DND-41 (cell line): ENCODE measurements around the gene CCNL1.

Experiments
- CTCF ChIP-seq: IDR thresholded peaks from 2 replicates; pipeline ENCODE4 v1.5.1; 2012; ENCODE audit warnings: borderline replicate concordance, low read length, moderate library complexity, mild to moderate bottlenecking; ENCODE audit not compliant: poor library complexity, severe bottlenecking; ENCODE audit errors: extremely low read depth
- EZH2 ChIP-seq: IDR thresholded peaks from 3 replicates; pipeline ENCODE4 v1.6.1; 2012; ENCODE audit warnings: borderline replicate concordance, low read depth, mild to moderate bottlenecking, moderate library complexity, low read length, inconsistent platforms; ENCODE audit not compliant: severe bottlenecking

GRCh38 chr3:157199841-157200240 lies 39.9 kb upstream of the CCNL1 start:
- TF ChIP-seq CTCF (no peak), EZH2 (no peak)
